Measurements from ENCODE around the gene ACKR3. TPM values are rescaled to one million over a fixed set of nuclear protein-coding genes. Genes with fewer than 3 reads are reported as not detected.

The ACKR3 gene
- total RNA-seq, 4 donors from 2014 or later = 24.9 to 52.9 (median 51.0) TPM

- DNase-seq (ENCODE audit: extremely low spot score) = no peak
- H3K9me3 ChIP-seq = no peaks in the 10 kb centered on the region
- no peaks in the 10 kb centered on the region for H3K27me3 ChIP-seq
- no peak for TF ChIP-seq POLR2AphosphoS5 (IDR thresholded peaks at IDR 0.05)
- TF ChIP-seq POLR2A (IDR thresholded peaks at IDR 0.05; ENCODE audit: low read depth) = no peak
- TF ChIP-seq CTCF (IDR thresholded peaks at IDR 0.05) = no peak
- no peak for TF ChIP-seq EP300 (IDR thresholded peaks at IDR 0.05)
- intact Hi-C loops (cut with DNase I) = no loop called here
- 98% methylated on average over 8 of the region's 15 CpGs for WGBS
- no peak overlapping the region for H3K4me3 ChIP-seq
- H3K4me1 ChIP-seq = peaks cover 7 to 23% (median 18%) of the 10 kb centered on the region in 4 donors
- H3K27ac ChIP-seq (replicated peaks in 1 of 4) = no peak overlapping the region
- H3K36me3 ChIP-seq = no peaks in the 10 kb centered on the region
Measured at GRCh38 chr2:236628256-236628901, 58.8 kb downstream of the ACKR3 start.

GRCh38 chr2:236628981-236629605 is 59.5 kb downstream of the ACKR3 start:
- Histone ChIP-seq H3K27ac (replicated peaks in 1 of 4) (no peak overlapping the region), H3K9me3 (no peaks in the 10 kb centered on the region), H3K4me1 (peaks cover 7 to 23% (median 18%) of the 10 kb centered on the region in 4 donors), H3K4me3 (no peak overlapping the region), H3K36me3 (no peaks in the 10 kb centered on the region), H3K27me3 (no peaks in the 10 kb centered on the region)
- 90% methylated on average over 5 of the region's 11 CpGs for WGBS
- DNase-seq (ENCODE audit: extremely low spot score) = no peak
- intact Hi-C loops (cut with DNase I) = no loop called here
- no peak for TF ChIP-seq POLR2A (IDR thresholded peaks at IDR 0.05; ENCODE audit: low read depth)
- TF ChIP-seq CTCF (IDR thresholded peaks at IDR 0.05) = no peak
- no peak for TF ChIP-seq POLR2AphosphoS5 (IDR thresholded peaks at IDR 0.05)
- TF ChIP-seq EP300 (IDR thresholded peaks at IDR 0.05) = no peak

- Histone ChIP-seq H3K4me1 (peaks cover 7 to 23% (median 18%) of the 10 kb centered on the region in 4 donors), H3K27ac (replicated peaks in 1 of 4) (peak overlapping the region in 1 of 4 donors; percentile 4), H3K9me3 (no peaks in the 10 kb centered on the region), H3K36me3 (no peaks in the 10 kb centered on the region), H3K27me3 (no peaks in the 10 kb centered on the region), H3K4me3 (no peak overlapping the region)
- DNase-seq (ENCODE audit: extremely low spot score) = no peak
- 83% methylated on average over 9 of the region's 16 CpGs for WGBS
- TF ChIP-seq EP300 (IDR thresholded peaks at IDR 0.05) = no peak
- TF ChIP-seq POLR2AphosphoS5 (IDR thresholded peaks at IDR 0.05) = no peak
- no peak for TF ChIP-seq POLR2A (IDR thresholded peaks at IDR 0.05; ENCODE audit: low read depth)
- TF ChIP-seq CTCF (IDR thresholded peaks at IDR 0.05) = no peak
- intact Hi-C loops (cut with DNase I) = no loop called here
Measured at GRCh38 chr2:236629961-236630872, 60.6 kb downstream of the ACKR3 start.

- no peaks in the 10 kb centered on the region for H3K27me3 ChIP-seq
- no peaks in the 10 kb centered on the region for H3K36me3 ChIP-seq
- no peak overlapping the region for H3K4me3 ChIP-seq
- WGBS = 56% methylated on average over 15 of the region's 15 CpGs
- H3K27ac ChIP-seq (replicated peaks in 1 of 4) = no peak overlapping the region
- peaks cover 7 to 23% (median 18%) of the 10 kb centered on the region in 4 donors for H3K4me1 ChIP-seq
- TF ChIP-seq CTCF (IDR thresholded peaks at IDR 0.05) (no peak), POLR2AphosphoS5 (IDR thresholded peaks at IDR 0.05) (peak in 1 of 2 donors; percentile 10)
- DNase-seq (ENCODE audit: extremely low spot score) = no peak
- intact Hi-C loops (cut with DNase I) = no loop called here
- H3K9me3 ChIP-seq = no peaks in the 10 kb centered on the region
Measured at GRCh38 chr2:236631281-236631855, 61.7 kb downstream of the ACKR3 start.
